ENCODE data around the gene USP50.

DNA sequence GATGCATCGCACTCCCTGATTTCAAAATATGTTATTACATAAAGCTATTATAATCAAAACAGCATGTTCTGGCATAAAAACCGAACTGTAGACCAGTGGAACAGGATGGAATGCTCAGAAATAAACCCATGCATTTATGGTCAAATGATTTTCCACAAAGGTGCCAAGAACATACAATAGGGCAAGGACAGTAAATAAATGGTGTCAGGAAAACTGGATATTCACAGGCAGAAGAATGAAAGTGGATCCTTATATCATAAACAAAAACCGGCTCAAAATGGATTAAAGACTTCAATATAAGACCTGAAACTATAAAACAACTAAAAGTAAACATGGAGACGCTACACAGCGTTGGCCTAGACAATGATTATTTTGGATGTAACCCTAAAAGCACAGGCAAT is 22.6 kb downstream of the USP50 start:
- TF ChIP-seq CTCF (IDR thresholded peaks at IDR 0.05) (no peak), POLR2A (IDR thresholded peaks at IDR 0.05) (no peak), POLR2AphosphoS5 (IDR thresholded peaks at IDR 0.05) (no peak), EP300 (IDR thresholded peaks at IDR 0.05) (no peak)
